KMS-11 (cell line): Measurements from ENCODE around the gene SDR9C7.
"Not testable (repeated sequence)": the region's sequence is repeated elsewhere in the genome, so short reads cannot be mapped to it uniquely, and the experiment has no call there.

ENCODE experiments used
- H2AFZ ChIP-seq: fragments of 200-600 bp; sonication (generic); 2 replicates; pipeline ENCODE4 v1.6.1; 2016; ENCODE audit warnings: antibody characterized with exemption, mixed run types, low read depth
- H3K27ac ChIP-seq: fragments of 200-600 bp; sonication (generic); 2 replicates; pipeline ENCODE4 v1.6.1; 2016; ENCODE audit warnings: mild to moderate bottlenecking, mixed run types
- H3K27me3 ChIP-seq: fragments of 200-600 bp; sonication (generic); 2 replicates; pipeline ENCODE4 v1.6.1; 2017; ENCODE audit warnings: mild to moderate bottlenecking, low read depth, mixed run types, moderate library complexity; ENCODE audit not compliant: insufficient read depth
- H3K36me3 ChIP-seq: fragments of 200-600 bp; sonication (generic); 2 replicates; pipeline ENCODE4 v1.6.1; 2017; ENCODE audit warnings: mild to moderate bottlenecking, mixed run types; ENCODE audit not compliant: insufficient read depth
- H3K4me1 ChIP-seq: fragments of 200-600 bp; sonication (generic); 2 replicates; pipeline ENCODE4 v1.6.1; 2016; ENCODE audit warnings: mild to moderate bottlenecking, low read depth, mixed run types; ENCODE audit not compliant: poor library complexity, severe bottlenecking
- H3K4me2 ChIP-seq: fragments of 200-600 bp; sonication (generic); 2 replicates; pipeline ENCODE4 v1.7.0; 2016; ENCODE audit warnings: mild to moderate bottlenecking, mixed run types
- H3K4me3 ChIP-seq: fragments of 200-600 bp; sonication (generic); IDR thresholded peaks from 2 replicates; pipeline ENCODE4 v1.6.1; 2017; ENCODE audit warnings: low read depth, low read length, mixed read lengths; ENCODE audit not compliant: insufficient read depth
- H3K79me2 ChIP-seq: fragments of 200-600 bp; sonication (generic); 2 replicates; pipeline ENCODE4 v1.6.1; 2016; ENCODE audit warnings: low read depth, mixed run types; ENCODE audit not compliant: insufficient read depth
- H3K9ac ChIP-seq: fragments of 200-600 bp; sonication (generic); 2 replicates; pipeline ENCODE4 v1.6.1; 2016; ENCODE audit warnings: mild to moderate bottlenecking, mixed run types
- H4K20me1 ChIP-seq: fragments of 200-600 bp; sonication (generic); 2 replicates; pipeline ENCODE4 v1.6.1; 2016; ENCODE audit warnings: mild to moderate bottlenecking, mixed run types; ENCODE audit not compliant: insufficient read depth
- TF ChIP-seq, protein P1 (sequence below): fragments of 200-600 bp; sonication (generic); conservative IDR thresholded peaks from 2 replicates; pipeline ENCODE4 v1.6.1; 2017; ENCODE audit warnings: low read depth, mild to moderate bottlenecking, antibody characterized with exemption, low read length, moderate library complexity, mixed read lengths

The SDR9C7 gene

DNA sequence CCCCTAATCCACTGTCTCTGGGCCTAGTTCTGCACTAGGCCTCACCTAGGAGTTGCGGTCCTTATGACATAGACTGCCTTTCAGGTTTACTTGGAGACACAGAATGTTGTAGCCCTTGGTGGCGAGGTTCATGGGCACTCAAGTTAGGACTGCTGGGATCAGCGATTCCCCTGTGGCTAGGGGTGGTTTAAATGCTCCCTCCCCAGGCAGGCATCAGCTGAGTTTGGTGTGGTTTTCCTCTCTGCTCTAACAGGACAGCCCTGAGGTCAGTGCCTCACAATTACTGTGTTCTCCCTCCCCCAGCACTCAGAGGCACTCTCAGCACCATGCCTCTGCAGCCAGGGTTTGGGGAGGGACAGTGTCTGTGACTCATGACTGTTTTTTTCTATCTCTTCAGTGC is 45.4 kb upstream of the SDR9C7 start:
- Histone ChIP-seq H3K27ac (no peak overlapping the region), H3K9ac (no peak overlapping the region), H4K20me1 (no peaks in the 10 kb centered on the region), H3K79me2 (no peaks in the 10 kb centered on the region), H3K4me2 (no peak overlapping the region; the same call in 1 of the 2 replicates), H2AFZ (no peak overlapping the region; the same call in 1 of the 2 replicates), H3K4me3 (no peak overlapping the region), H3K36me3 (no peaks in the 10 kb centered on the region), H3K27me3 (no peaks in the 10 kb centered on the region), H3K4me1 (peaks cover 11% of the 10 kb centered on the region)
- TF ChIP-seq, protein P1, sequence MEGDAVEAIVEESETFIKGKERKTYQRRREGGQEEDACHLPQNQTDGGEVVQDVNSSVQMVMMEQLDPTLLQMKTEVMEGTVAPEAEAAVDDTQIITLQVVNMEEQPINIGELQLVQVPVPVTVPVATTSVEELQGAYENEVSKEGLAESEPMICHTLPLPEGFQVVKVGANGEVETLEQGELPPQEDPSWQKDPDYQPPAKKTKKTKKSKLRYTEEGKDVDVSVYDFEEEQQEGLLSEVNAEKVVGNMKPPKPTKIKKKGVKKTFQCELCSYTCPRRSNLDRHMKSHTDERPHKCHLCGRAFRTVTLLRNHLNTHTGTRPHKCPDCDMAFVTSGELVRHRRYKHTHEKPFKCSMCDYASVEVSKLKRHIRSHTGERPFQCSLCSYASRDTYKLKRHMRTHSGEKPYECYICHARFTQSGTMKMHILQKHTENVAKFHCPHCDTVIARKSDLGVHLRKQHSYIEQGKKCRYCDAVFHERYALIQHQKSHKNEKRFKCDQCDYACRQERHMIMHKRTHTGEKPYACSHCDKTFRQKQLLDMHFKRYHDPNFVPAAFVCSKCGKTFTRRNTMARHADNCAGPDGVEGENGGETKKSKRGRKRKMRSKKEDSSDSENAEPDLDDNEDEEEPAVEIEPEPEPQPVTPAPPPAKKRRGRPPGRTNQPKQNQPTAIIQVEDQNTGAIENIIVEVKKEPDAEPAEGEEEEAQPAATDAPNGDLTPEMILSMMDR, result no peak

DNA sequence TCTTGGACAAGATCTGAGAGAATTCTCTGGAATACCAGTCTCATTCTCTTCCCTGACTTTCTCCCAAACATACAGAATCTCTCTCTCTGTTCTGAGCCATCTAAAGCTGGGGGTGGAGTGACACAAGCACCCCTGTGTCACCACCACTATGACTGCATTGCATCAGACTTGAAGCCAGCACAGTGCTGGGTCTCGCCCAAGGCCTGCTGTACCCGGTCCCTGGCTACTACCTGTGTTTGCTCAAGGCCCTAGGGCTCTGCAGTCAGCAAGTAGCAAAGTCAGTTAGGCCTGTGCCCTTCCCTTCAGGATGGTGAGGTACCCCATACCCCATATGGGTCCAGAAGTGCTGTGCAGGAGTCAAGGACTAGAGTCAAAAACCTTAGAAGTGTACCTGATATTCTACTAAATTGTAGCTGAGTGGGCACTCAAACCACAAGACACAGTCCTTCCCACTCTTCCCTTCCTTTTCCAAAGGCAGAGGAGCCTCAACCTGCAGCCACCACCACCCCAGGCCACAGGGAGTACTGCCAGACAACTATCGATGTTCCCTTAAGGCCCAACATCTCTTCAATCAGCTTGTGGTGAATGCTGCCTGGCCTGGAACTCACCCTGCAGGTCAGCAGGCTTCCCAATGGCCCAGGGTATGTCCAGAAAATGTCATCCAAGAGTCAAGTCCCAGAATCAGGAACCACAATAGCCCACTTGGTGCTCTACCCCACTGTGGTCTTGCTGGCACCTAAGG is 44.4 kb upstream of the SDR9C7 start:
- Histone ChIP-seq H3K79me2 (no peaks in the 10 kb centered on the region), H3K4me3 (no peak overlapping the region), H3K27me3 (no peaks in the 10 kb centered on the region), H3K9ac (no peak overlapping the region), H3K4me2 (no peak overlapping the region), H3K4me1 (peaks cover 11% of the 10 kb centered on the region), H2AFZ (no peak overlapping the region), H3K27ac (no peak overlapping the region), H4K20me1 (no peaks in the 10 kb centered on the region), H3K36me3 (no peaks in the 10 kb centered on the region)
- TF ChIP-seq, protein P1, result no peak

GRCh38 chr12:56977361-56977760 is 43.2 kb upstream of the SDR9C7 start:
- not testable (repeated sequence) for H3K27ac ChIP-seq, H3K9ac ChIP-seq, H4K20me1 ChIP-seq, H3K4me2 ChIP-seq, H2AFZ ChIP-seq, H3K27me3 ChIP-seq, H3K36me3 ChIP-seq, H3K4me3 ChIP-seq, H3K79me2 ChIP-seq
- H3K4me1 ChIP-seq, result peaks cover 11% of the 10 kb centered on the region

DNA sequence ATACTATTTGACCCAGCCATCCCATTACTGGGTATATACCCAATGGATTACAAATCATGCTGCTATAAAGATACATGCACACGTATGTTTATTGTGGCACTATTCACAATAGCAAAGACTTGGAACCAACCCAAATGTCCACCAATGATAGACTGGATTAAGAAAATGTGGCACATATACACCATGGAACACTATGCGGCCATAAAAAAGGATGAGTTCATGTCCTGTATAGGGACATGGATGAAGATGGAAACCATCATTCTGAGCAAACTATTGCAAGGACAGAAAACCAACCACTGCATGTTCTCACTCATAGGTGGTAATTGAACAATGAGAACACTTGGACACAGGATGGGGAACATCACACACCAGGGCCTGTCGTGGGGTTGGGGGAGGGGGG is 40.0 kb upstream of the SDR9C7 start:
- H3K4me1 ChIP-seq, H3K27ac ChIP-seq, H3K27me3 ChIP-seq, H3K9ac ChIP-seq, H3K4me3 ChIP-seq, H3K79me2 ChIP-seq, H2AFZ ChIP-seq, H4K20me1 ChIP-seq, H3K4me2 ChIP-seq, H3K36me3 ChIP-seq: not testable (repeated sequence)

DNA sequence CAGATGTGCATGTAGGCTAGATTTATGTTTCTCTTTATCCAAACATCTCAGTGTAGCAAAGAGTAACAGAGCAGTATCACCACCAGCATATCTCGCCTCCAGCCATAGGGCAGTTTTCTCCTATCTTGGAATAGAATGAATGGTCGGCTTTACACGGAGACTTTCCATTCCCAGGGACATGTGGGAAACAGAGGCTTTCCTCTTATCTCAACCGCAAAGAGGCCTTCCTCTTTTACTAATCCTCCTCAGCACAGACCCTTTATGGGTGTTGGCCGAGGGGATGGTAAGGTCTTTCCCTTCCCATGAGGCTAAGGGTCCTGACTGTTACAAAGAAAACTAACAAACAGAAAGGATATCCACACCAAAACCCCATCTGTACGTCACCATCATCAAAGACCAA is 34.7 kb upstream of the SDR9C7 start:
- H3K9ac ChIP-seq, H2AFZ ChIP-seq, H3K79me2 ChIP-seq, H3K27me3 ChIP-seq, H3K4me2 ChIP-seq, H3K27ac ChIP-seq, H3K36me3 ChIP-seq, H3K4me3 ChIP-seq, H4K20me1 ChIP-seq: not testable (repeated sequence)
- H3K4me1 ChIP-seq, result peaks cover 17% of the 10 kb centered on the region

DNA sequence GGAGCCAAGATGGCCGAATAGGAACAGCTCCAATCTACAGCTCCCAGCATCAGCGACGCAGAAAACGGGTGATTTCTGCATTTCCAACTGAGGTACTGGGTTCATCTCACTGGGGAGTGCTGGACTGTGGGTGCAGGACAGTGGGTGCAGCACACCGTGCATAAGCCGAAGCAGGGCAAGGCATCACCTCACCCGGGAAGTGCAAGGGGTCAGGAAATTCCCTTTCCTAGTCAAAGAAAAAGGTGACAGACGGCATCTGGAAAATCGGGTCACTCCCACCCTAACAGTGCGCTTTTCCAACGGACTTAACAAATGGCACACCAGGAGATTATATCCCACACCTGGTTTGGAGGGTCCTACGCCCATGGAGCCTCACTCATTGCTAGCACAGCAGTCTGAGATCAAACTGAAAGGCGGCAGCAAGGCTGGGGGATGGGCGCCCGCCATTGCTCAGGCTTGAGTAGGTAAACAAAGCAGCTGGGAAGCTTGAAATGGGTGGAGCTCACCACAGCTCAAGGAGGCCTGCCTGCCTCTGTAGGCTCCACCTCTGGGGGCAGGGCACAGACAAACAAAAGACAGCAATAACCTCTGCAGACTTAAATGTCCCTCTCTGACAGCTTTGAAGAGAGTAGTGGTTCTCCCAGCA is 31.9 kb upstream of the SDR9C7 start:
- H3K27ac ChIP-seq, result peak overlapping the region; percentile 67
- peak overlapping the region; percentile 34 for H3K4me3 ChIP-seq
- peak overlapping the region; percentile 47 for H3K4me2 ChIP-seq
- peak overlapping the region; percentile 62 for H3K9ac ChIP-seq
- peaks cover 17% of the 10 kb centered on the region for H3K4me1 ChIP-seq
- not testable (repeated sequence) for H3K27me3 ChIP-seq, H3K79me2 ChIP-seq, H3K36me3 ChIP-seq, H4K20me1 ChIP-seq
- peak overlapping the region; percentile 96 for H2AFZ ChIP-seq

DNA sequence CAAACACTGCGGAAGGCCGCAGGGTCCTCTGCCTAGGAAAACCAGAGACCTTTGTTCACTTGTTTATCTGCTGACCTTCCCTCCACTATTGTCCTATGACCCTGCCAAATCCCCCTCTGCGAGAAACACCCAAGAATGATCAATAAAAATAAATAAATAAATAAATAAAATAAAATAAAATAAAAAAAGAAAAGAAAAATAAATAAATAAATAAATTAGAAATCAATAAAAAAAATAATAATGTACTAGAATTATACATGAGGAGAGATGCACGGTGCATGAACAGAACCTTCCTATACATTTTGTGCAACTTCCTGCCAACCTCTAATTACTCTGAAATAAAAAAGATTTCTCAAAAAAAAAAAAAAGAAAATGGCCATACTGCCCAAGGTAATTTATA is 30.9 kb upstream of the SDR9C7 start:
- H3K27me3 ChIP-seq, H3K79me2 ChIP-seq: not testable (repeated sequence)

DNA sequence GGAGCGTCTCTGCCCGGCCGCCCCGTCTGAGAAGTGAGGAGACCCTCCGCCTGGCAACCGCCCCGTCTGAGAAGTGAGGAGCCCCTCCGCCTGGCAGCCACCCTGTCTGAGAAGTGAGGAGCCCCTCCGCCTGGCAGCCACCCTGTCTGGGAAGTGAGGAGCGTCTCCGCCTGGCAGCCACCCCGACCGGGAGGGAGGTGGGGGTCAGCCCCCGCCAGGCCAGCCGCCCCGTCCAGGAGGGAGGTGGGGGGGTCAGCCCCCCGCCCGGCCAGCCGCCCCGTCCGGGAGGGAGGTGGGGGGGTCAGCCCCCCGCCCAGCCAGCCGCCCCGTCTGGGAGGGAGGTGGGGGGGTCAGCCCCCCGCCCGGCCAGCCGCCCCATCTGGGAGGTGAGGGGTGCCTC is 29.3 kb upstream of the SDR9C7 start:
- not testable (repeated sequence) for H3K4me3 ChIP-seq, H3K4me2 ChIP-seq, H3K9ac ChIP-seq, H3K79me2 ChIP-seq, H2AFZ ChIP-seq, H4K20me1 ChIP-seq, H3K27me3 ChIP-seq, H3K36me3 ChIP-seq, H3K27ac ChIP-seq
- peaks cover 17% of the 10 kb centered on the region for H3K4me1 ChIP-seq

More for the DNA sequence above, 30.9 kb upstream of the SDR9C7 start:
- not testable (repeated sequence) for H3K36me3 ChIP-seq, H4K20me1 ChIP-seq, H3K4me3 ChIP-seq, H3K9ac ChIP-seq
- Histone ChIP-seq H3K27ac (peak overlapping the region; percentile 67), H3K4me2 (0 out of 2 replicates have a peak overlapping the region, but pooled peaks have one; percentile 47), H2AFZ (peak overlapping the region; percentile 96), H3K4me1 (peaks cover 17% of the 10 kb centered on the region)
